ENCODE data around the gene SHB.
"Not testable (repeated sequence)": the region's sequence is repeated elsewhere in the genome, so short reads cannot be mapped to it uniquely, and the experiment has no call there.

The SHB gene

GRCh38 chr9:37910271-37910670 lies 158.8 kb downstream of the SHB start:
- Histone ChIP-seq H3K36me3 (replicated peaks; ENCODE audit: low read depth, low read length) (no peaks in the 10 kb centered on the region), H3K79me2 (ENCODE audit: low read length) (no peaks in the 10 kb centered on the region), H3K27ac (ENCODE audit: low read length) (no peak overlapping the region), H3K4me2 (ENCODE audit: low read length) (no peak overlapping the region), H4K20me1 (ENCODE audit: insufficient read depth, low read length) (no peaks in the 10 kb centered on the region), H3K9ac (ENCODE audit: low read length) (no peak overlapping the region), H3K9me3 (ENCODE audit: insufficient read depth, low read length) (no peaks in the 10 kb centered on the region), H3K4me3 (ENCODE audit: low read length) (no peak overlapping the region), H3K27me3 (ENCODE audit: low read depth, low read length) (no peaks in the 10 kb centered on the region), H2AFZ (ENCODE audit: low read depth, low read length) (no peak overlapping the region), H3K4me1 (ENCODE audit: low read length) (peaks cover 14% of the 10 kb centered on the region)
- TF ChIP-seq, protein P1, sequence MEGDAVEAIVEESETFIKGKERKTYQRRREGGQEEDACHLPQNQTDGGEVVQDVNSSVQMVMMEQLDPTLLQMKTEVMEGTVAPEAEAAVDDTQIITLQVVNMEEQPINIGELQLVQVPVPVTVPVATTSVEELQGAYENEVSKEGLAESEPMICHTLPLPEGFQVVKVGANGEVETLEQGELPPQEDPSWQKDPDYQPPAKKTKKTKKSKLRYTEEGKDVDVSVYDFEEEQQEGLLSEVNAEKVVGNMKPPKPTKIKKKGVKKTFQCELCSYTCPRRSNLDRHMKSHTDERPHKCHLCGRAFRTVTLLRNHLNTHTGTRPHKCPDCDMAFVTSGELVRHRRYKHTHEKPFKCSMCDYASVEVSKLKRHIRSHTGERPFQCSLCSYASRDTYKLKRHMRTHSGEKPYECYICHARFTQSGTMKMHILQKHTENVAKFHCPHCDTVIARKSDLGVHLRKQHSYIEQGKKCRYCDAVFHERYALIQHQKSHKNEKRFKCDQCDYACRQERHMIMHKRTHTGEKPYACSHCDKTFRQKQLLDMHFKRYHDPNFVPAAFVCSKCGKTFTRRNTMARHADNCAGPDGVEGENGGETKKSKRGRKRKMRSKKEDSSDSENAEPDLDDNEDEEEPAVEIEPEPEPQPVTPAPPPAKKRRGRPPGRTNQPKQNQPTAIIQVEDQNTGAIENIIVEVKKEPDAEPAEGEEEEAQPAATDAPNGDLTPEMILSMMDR (IDR thresholded peaks at IDR 0.05; ENCODE audit: low read depth, low read length): no peak
- no peak for TF ChIP-seq EZH2phosphoT487 (IDR thresholded peaks at IDR 0.05; ENCODE audit: low read depth)

DNA sequence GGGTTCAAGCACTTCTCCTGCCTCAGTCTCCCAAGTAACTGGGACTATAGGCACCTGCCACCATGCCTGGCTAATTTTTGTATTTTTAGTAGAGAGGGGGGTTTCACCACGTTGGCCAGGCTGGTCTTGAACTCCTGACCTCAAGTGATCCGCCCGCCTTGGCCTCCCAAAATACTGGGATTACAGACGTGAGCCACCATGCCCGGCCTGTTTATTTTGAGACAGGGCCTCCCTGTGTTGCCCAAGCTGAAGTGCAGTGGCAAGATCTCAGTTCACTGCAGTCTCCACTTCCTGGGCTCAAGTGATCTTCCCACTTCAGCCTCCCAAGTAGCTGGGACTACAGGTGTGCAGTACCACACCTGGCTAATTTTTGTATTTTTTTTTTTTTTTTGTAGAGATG lies 159.2 kb downstream of the SHB start:
- H3K9ac ChIP-seq (ENCODE audit: low read length); H4K20me1 ChIP-seq (ENCODE audit: insufficient read depth, low read length); H3K79me2 ChIP-seq (ENCODE audit: low read length); H3K4me2 ChIP-seq (ENCODE audit: low read length); H3K36me3 ChIP-seq (replicated peaks; ENCODE audit: low read depth, low read length); H3K9me3 ChIP-seq (ENCODE audit: insufficient read depth, low read length); H2AFZ ChIP-seq (ENCODE audit: low read depth, low read length); H3K27ac ChIP-seq (ENCODE audit: low read length); H3K4me3 ChIP-seq (ENCODE audit: low read length); H3K27me3 ChIP-seq (ENCODE audit: low read depth, low read length): not testable (repeated sequence)
- H3K4me1 ChIP-seq (ENCODE audit: low read length): peaks cover 15% of the 10 kb centered on the region

DNA sequence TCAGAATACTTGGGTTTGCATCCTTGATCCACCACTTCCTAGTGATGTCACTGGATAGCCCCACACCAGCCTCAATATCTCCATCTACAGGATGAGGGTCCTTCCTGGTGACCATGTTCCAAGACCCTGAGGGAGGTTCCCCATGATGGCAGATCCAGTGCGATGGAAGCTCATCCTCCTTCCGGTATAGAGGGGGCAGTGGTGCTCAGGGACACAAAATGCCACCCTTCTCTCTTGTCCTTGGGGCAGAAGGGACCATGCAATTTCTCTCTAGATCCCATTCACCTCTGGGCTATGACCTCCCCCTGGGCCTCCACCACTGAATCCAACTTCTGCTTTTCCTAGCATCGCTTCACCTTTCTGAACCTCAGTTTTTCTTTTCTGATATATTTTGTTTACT lies 159.7 kb downstream of the SHB start:
- Histone ChIP-seq H3K4me2 (ENCODE audit: low read length) (no peak overlapping the region), H3K27ac (ENCODE audit: low read length) (no peak overlapping the region), H3K79me2 (ENCODE audit: low read length) (no peaks in the 10 kb centered on the region), H3K4me3 (ENCODE audit: low read length) (no peak overlapping the region), H4K20me1 (ENCODE audit: insufficient read depth, low read length) (no peaks in the 10 kb centered on the region), H3K9me3 (ENCODE audit: insufficient read depth, low read length) (no peaks in the 10 kb centered on the region), H3K27me3 (ENCODE audit: low read depth, low read length) (no peaks in the 10 kb centered on the region), H3K36me3 (replicated peaks; ENCODE audit: low read depth, low read length) (no peaks in the 10 kb centered on the region), H3K9ac (ENCODE audit: low read length) (no peak overlapping the region), H3K4me1 (ENCODE audit: low read length) (peaks cover 20% of the 10 kb centered on the region), H2AFZ (ENCODE audit: low read depth, low read length) (no peak overlapping the region)
- TF ChIP-seq, protein P1 (IDR thresholded peaks at IDR 0.05; ENCODE audit: low read depth, low read length): no peak
- no peak for TF ChIP-seq EZH2phosphoT487 (IDR thresholded peaks at IDR 0.05; ENCODE audit: low read depth)

- no peaks in the 10 kb centered on the region for H3K36me3 ChIP-seq (replicated peaks; ENCODE audit: low read depth, low read length)
- no peaks in the 10 kb centered on the region for H3K27me3 ChIP-seq (ENCODE audit: low read depth, low read length)
- H3K9ac ChIP-seq (ENCODE audit: low read length): no peak overlapping the region
- no peak overlapping the region for H3K4me2 ChIP-seq (ENCODE audit: low read length)
- no peak overlapping the region for H3K27ac ChIP-seq (ENCODE audit: low read length)
- H3K4me3 ChIP-seq (ENCODE audit: low read length): no peak overlapping the region
- no peaks in the 10 kb centered on the region for H3K9me3 ChIP-seq (ENCODE audit: insufficient read depth, low read length)
- no peaks in the 10 kb centered on the region for H4K20me1 ChIP-seq (ENCODE audit: insufficient read depth, low read length)
- H2AFZ ChIP-seq (ENCODE audit: low read depth, low read length): no peak overlapping the region
- TF ChIP-seq, protein P1 (IDR thresholded peaks at IDR 0.05; ENCODE audit: low read depth, low read length): no peak
- no peak for TF ChIP-seq EZH2phosphoT487 (IDR thresholded peaks at IDR 0.05; ENCODE audit: low read depth)
- H3K4me1 ChIP-seq (ENCODE audit: low read length): peaks cover 19% of the 10 kb centered on the region
- H3K79me2 ChIP-seq (ENCODE audit: low read length): no peaks in the 10 kb centered on the region
Measured at GRCh38 chr9:37908698-37909186, 160.3 kb downstream of the SHB start.

- no peaks in the 10 kb centered on the region for H3K9me3 ChIP-seq (ENCODE audit: insufficient read depth, low read length)
- H2AFZ ChIP-seq (ENCODE audit: low read depth, low read length): no peak overlapping the region
- H3K9ac ChIP-seq (ENCODE audit: low read length): no peak overlapping the region
- H3K27me3 ChIP-seq (ENCODE audit: low read depth, low read length): no peaks in the 10 kb centered on the region
- peaks cover 4% of the 10 kb centered on the region for H3K79me2 ChIP-seq (ENCODE audit: low read length)
- no peak overlapping the region for H3K27ac ChIP-seq (ENCODE audit: low read length)
- peaks cover 19% of the 10 kb centered on the region for H3K4me1 ChIP-seq (ENCODE audit: low read length)
- no peak overlapping the region for H3K4me2 ChIP-seq (ENCODE audit: low read length)
- H3K4me3 ChIP-seq (ENCODE audit: low read length): no peak overlapping the region
- no peaks in the 10 kb centered on the region for H4K20me1 ChIP-seq (ENCODE audit: insufficient read depth, low read length)
- no peak for TF ChIP-seq EZH2phosphoT487 (IDR thresholded peaks at IDR 0.05; ENCODE audit: low read depth)
- TF ChIP-seq, protein P1 (IDR thresholded peaks at IDR 0.05; ENCODE audit: low read depth, low read length): no peak
- H3K36me3 ChIP-seq (replicated peaks; ENCODE audit: low read depth, low read length): no peaks in the 10 kb centered on the region
Measured at GRCh38 chr9:37908283-37908682, 160.7 kb downstream of the SHB start.
